ENCODE results near the gene CRYBA2. TPM values are rescaled to one million over a fixed set of nuclear protein-coding genes. Genes with fewer than 3 reads are reported as not detected.

CRYBA2 gene
- total and polyA plus RNA-seq, 11 donors = not detected

DNA sequence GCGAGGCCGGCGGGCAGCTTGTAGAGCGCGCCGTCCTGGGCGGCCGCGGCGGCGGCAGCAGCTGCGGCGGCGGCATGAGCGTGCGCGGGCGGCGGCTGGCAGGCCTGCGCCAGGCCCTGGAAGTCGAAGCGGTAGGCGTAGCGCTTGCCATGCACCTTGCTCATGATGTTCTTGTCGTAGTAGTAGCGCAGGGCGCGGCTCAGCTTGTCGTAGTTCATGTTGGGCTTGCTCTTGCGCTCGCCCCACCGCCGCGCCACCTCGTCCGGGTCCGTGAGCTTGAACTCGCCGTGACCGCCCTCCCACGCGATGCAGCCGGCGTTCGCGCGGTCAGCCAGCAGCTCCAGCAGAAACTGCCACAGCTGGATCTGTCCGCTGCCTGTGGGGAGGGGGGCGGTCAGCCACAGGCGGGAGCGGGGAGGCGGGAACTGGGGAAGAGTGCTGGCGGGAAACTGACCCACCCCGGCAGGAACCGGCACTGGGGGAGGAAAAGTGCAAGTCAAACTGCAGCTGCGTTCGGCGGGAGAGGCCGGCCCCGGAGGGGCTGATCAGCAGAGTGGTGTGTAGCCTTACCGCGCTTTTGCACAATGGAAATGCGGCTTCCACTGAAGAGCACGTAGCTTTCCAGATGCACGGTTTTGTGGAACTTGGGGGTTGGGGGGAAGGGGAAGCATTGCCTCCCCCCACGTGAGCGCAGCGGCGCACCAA is 11.2 kb downstream of the CRYBA2 start:
- intact Hi-C loops (cut with DNase I) = no loop called here
- TF ChIP-seq, protein P1, sequence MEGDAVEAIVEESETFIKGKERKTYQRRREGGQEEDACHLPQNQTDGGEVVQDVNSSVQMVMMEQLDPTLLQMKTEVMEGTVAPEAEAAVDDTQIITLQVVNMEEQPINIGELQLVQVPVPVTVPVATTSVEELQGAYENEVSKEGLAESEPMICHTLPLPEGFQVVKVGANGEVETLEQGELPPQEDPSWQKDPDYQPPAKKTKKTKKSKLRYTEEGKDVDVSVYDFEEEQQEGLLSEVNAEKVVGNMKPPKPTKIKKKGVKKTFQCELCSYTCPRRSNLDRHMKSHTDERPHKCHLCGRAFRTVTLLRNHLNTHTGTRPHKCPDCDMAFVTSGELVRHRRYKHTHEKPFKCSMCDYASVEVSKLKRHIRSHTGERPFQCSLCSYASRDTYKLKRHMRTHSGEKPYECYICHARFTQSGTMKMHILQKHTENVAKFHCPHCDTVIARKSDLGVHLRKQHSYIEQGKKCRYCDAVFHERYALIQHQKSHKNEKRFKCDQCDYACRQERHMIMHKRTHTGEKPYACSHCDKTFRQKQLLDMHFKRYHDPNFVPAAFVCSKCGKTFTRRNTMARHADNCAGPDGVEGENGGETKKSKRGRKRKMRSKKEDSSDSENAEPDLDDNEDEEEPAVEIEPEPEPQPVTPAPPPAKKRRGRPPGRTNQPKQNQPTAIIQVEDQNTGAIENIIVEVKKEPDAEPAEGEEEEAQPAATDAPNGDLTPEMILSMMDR (IDR thresholded peaks at IDR 0.05) = no peak
- no peak for TF ChIP-seq POLR2A (IDR thresholded peaks at IDR 0.05)
- peak in 4 of 5 donors; percentile 39 to 70 (median 45) for DNase-seq
- H3K27me3 ChIP-seq = peaks cover 64 to 100% (median 86%) of the 10 kb centered on the region in 9 donors
- no peaks in the 10 kb centered on the region for H3K9me3 ChIP-seq
- peak overlapping the region in 11 of 12 donors; percentile 23 to 44 (median 37) for H3K4me3 ChIP-seq
- ATAC-seq = peak in 1 of 4 donors; percentile 48
- peaks cover 12 to 55% (median 43%) of the 10 kb centered on the region in 12 donors for H3K4me1 ChIP-seq
- no peak overlapping the region for H3K27ac ChIP-seq
- H3K36me3 ChIP-seq = no peaks in the 10 kb centered on the region
- 0 to 1% (median 1%) methylated on average over 27 to 69 of the region's 69 CpGs for WGBS, 4 donors

DNA sequence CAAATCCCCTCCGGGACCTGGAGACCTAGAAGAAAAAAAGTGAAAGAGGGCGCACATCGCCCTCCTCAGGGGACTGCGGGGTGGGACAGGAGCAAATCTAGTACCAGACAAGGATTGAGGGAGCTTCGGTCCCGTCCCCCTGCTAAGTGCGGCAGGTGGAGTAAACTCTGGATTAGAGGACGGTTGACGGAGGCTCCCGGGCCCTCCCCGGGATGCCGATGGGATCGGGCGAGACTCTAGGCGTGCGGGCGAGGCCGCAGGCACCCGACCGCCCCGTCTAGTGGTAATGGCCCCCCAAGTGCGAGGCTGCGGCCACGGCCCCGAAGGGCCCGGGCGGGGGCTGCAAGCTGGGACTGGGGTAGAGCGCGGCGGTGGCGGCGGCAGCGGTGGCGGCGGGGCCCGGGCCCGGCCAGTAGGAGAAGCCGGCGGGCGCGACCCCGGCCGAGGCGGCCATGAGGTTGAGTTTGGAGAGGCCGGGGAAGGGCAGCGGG is 11.8 kb downstream of the CRYBA2 start:
- intact Hi-C loops (cut with DNase I) = no loop called here
- TF ChIP-seq POLR2A (IDR thresholded peaks at IDR 0.05) = no peak
- TF ChIP-seq, protein P1 (IDR thresholded peaks at IDR 0.05) = no peak
- 2 to 5% (median 3%) methylated on average over 24 to 46 of the region's 46 CpGs for WGBS, 4 donors
- Histone ChIP-seq H3K36me3 (no peaks in the 10 kb centered on the region), H3K27me3 (peaks cover 58 to 95% (median 85%) of the 10 kb centered on the region in 9 donors), H3K9me3 (no peaks in the 10 kb centered on the region), H3K27ac (no peak overlapping the region), H3K4me3 (peak overlapping the region in 8 of 12 donors; percentile 9 to 44 (median 32)), H3K4me1 (peaks cover 12 to 55% (median 43%) of the 10 kb centered on the region in 12 donors)
- DNase-seq = no peak
- ATAC-seq = no peak

DNA sequence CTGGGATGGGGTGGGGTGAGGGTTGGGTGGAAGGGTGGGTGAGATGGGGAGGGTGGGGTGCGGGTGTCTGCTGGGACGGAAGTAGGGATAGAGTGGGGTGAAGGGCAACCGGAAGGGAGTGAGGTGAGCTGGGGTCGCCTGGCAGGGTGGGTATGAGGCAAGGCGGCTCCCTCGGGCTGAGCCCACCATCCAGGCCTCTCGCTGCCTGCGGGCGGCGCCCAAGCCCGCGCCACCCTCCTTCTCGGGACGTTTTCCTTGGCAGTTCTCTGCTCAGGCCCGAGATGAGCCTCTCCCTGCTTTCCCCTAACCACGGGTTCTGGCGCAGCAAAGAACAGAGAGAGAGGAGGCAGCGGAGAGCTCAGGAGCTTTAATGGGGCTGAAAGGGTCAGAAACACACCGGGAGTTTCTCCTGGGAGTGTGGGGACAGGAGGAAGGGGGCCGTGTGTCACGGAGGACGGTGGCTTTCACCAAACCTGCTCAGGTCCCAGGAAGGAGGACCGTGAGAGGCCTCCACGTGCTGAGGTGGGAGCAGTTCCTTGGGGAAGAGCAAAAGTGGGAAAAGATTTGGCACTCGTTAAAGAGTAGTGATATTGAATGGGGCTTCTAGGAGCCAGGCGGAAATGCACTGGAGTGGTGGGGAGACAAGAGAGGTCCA is 12.4 kb downstream of the CRYBA2 start:
- Histone ChIP-seq H3K4me1 (peaks cover 12 to 55% (median 43%) of the 10 kb centered on the region in 12 donors), H3K4me3 (peak overlapping the region in 6 of 12 donors; percentile 9 to 44 (median 28)), H3K9me3 (no peaks in the 10 kb centered on the region), H3K36me3 (no peaks in the 10 kb centered on the region), H3K27me3 (peaks cover 53 to 95% (median 79%) of the 10 kb centered on the region in 9 donors), H3K27ac (no peak overlapping the region)
- ATAC-seq = no peak
- no peak for TF ChIP-seq POLR2A (IDR thresholded peaks at IDR 0.05)
- TF ChIP-seq, protein P1 (IDR thresholded peaks at IDR 0.05) = no peak
- 3 to 11% (median 5%) methylated on average over 26 of the region's 26 CpGs for WGBS, 4 donors
- intact Hi-C loops (cut with DNase I) = no loop called here
- DNase-seq = no peak
